Skeletal muscle tissue (tissue), 5 donors: Measurements from ENCODE around the gene DENND1A. TPM values are rescaled to one million over a fixed set of nuclear protein-coding genes. Genes with fewer than 3 reads are reported as not detected.
"Not testable (repeated sequence)": the region's sequence is repeated elsewhere in the genome, so short reads cannot be mapped to it uniquely, and the experiment has no call there.

Experiments used
- H3K27ac ChIP-seq: one replicate; pipeline ENCODE4 v1.7.0; 2013; ENCODE audit warnings: mild to moderate bottlenecking, low read depth, low read length, inconsistent platforms
- H3K27me3 ChIP-seq, 3 donors: one replicate each; pipeline ENCODE4 v1.7.0; 2013; ENCODE audit warnings: low read length in 3 of 3; ENCODE audit not compliant: control insufficient read depth in 3 of 3, insufficient read depth in 3 of 3
- H3K36me3 ChIP-seq, 3 donors: one replicate each; pipeline ENCODE4 v1.7.0; 2013; ENCODE audit warnings: low read length in 3 of 3; ENCODE audit not compliant: control insufficient read depth in 3 of 3, insufficient read depth in 3 of 3
- H3K4me1 ChIP-seq, 3 donors: one replicate each; pipeline ENCODE4 v1.7.0; 2013; ENCODE audit warnings: low read length in 3 of 3, mild to moderate bottlenecking in 3 of 3; ENCODE audit not compliant: control insufficient read depth in 3 of 3, insufficient read depth in 3 of 3
- H3K4me3 ChIP-seq, 3 donors: one replicate each; pipeline ENCODE4 v1.7.0; 2013; ENCODE audit warnings: low read length in 3 of 3
- H3K9ac ChIP-seq, 3 donors: one replicate each; pipeline ENCODE4 v1.7.0; 2013; ENCODE audit warnings: low read length in 3 of 3, mild to moderate bottlenecking in 3 of 3, moderate library complexity in 2 of 3, low read depth in 1 of 3
- H3K9me3 ChIP-seq, 3 donors: one replicate each; pipeline ENCODE4 v1.7.0; 2013; ENCODE audit warnings: low read length in 3 of 3; ENCODE audit not compliant: control insufficient read depth in 3 of 3
- small RNA-seq: library from RNA; depleted of rRNA; stranded (forward); fragments of <200 nt; gene quantifications from one replicate; pipeline ENCODE3, GENCODE V24; 2014
- total RNA-seq: library from RNA; depleted of rRNA; stranded (reverse); fragments of >200 nt; gene quantifications from one replicate; pipeline ENCODE4 v1.2.3, GENCODE V29; 2014
- donor health status: Osteomylitis.

The DENND1A gene
- total RNA-seq, 1 donor from 2014 or later, result 23.5 TPM

DNA sequence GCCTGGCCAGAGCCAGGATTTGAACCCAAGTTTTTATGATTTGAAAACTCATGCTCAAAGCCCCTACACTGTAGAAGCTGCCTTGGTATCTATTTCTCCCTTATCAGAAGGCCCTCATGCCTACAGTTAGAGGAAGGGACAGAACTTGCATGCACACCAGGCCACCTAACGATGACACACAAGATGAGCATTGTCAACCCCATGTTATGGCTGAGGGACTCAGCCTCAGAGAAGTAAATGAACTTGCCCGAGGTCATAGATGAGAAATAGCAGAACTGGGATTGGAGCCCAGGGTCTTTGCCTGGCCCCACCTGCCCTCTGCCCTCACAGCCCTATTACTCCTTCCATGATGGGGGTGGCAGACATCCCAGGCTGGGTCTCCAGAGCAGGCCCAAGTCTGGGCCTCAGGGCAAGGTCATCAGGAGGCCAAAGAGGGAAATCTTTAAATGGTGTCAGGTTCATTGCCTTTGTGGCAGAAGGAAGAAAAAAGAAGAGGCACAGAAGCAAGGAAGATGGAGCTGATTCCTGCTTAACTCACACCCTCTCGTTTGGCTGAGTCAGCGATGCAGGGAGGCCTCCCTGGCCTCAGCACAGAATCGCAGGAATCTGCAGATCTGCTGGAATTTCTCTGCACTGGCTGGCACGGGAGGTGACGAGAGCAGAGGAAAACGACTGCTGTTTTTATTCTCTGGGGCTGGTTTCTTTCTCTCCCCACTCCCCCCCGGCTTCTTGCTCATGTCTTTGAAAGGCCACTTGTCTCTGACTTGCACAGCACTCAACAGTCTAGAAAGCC, 594.5 kb downstream of the DENND1A start:
- H3K4me3 ChIP-seq, result no peak overlapping the region
- no peak overlapping the region for H3K9ac ChIP-seq
- no peaks in the 10 kb centered on the region for H3K27me3 ChIP-seq
- H3K27ac ChIP-seq, result no peak overlapping the region
- no peaks in the 10 kb centered on the region for H3K9me3 ChIP-seq
- no peaks in the 10 kb centered on the region for H3K36me3 ChIP-seq
- peaks cover 7 to 21% (median 17%) of the 10 kb centered on the region in 3 donors for H3K4me1 ChIP-seq

DNA sequence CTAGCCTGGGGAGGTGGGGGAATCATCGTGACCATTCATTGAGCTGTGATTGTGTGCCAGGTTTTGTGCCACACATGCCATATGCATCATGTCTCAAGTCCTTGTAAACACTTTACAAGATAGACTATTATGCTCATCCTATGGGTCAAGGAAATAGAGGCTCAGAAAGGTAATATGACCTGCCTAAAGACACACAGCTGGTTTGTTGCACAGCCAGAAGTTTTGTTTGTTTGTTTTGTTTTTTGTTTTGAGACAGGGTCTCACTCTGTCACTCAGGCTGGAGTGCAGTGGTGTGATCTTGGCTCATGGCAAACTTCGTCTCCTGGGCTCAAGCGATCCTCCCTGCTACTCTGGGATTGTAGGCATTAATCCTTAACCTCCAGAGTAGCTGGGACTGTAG, 595.3 kb downstream of the DENND1A start:
- H3K4me1 ChIP-seq, result peaks cover under 1 to 14% (median 9%) of the 10 kb centered on the region in 3 donors
- H3K9ac ChIP-seq, result no peak overlapping the region
- no peaks in the 10 kb centered on the region for H3K9me3 ChIP-seq
- H3K36me3 ChIP-seq, result no peaks in the 10 kb centered on the region
- no peak overlapping the region for H3K27ac ChIP-seq
- no peak overlapping the region for H3K4me3 ChIP-seq
- H3K27me3 ChIP-seq, result no peaks in the 10 kb centered on the region

DNA sequence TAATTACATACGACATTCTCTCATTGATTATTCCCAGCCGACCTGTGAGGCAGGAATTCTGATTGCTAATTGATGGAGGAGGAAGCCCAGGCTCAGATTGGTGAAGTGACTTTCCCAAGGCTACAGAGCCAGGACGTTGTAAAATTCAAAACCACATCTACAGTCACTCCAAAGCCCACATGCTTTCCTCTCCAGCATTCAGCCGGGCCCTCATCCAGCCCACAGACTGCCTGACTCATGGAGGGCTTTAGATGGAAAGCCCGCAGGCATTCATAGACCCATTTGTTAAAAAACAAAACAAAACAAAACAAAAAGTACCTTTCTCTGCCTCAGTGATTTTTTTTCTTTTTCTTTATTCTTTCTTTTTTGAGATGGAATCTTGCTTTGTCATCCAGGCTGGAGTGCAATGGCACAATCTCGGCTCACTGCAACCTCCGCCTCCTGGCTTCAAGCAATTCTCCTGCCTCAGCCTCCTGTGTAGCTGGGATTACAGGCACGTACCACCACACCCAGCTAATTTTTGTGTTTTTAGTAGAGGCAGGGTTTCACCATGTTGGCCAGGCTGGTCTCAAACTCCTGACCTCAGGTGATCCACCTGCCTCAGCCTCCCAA, 596.8 kb downstream of the DENND1A start:
- not testable (repeated sequence) for H3K36me3 ChIP-seq, H3K27me3 ChIP-seq, H3K9ac ChIP-seq, H3K4me1 ChIP-seq, H3K27ac ChIP-seq, H3K9me3 ChIP-seq, H3K4me3 ChIP-seq

DNA sequence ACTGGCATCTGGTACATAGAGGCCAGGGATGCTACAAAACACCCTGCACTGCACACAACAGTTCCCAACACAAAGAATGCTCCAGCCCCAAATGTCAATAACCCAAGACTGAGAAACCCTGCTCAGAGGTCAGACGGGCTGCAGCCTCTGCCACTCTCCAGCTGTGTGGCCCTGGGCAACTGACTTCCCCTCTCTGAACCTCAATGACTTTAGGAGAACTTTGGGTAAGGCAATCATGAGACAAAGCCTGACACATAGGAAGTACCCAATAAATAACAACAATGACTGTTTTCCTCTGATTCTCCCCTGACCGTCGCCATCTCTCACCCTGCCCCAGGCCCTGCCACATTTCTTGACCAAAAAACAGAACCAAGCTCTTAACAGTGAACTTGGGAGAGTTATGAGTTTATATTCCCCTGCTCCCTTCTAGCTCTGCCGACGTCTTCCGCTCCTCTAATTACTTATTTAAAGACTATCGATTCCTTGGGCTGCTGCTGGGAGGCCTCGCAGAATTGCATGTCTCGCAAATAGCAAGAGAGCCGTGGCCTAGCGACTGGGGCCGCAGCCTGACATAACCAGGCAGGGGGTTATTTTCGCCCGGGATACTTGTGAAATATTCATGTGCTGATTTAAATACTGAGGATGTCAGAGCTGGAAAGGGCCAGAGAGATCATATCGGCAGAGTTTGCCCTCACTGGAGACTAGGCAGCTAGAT, 598.4 kb downstream of the DENND1A start:
- H3K27ac ChIP-seq, result no peak overlapping the region
- H3K9ac ChIP-seq, result no peak overlapping the region
- no peaks in the 10 kb centered on the region for H3K9me3 ChIP-seq
- no peak overlapping the region for H3K4me3 ChIP-seq
- H3K36me3 ChIP-seq, result no peaks in the 10 kb centered on the region
- no peaks in the 10 kb centered on the region for H3K27me3 ChIP-seq
- peaks cover 6 to 9% (median 9%) of the 10 kb centered on the region in 3 donors for H3K4me1 ChIP-seq

Small RNAs within 50 kb of the gene (small RNA-seq; reads per million reads assigned to genes)
- gene MIR601 (not detected), gene MIR7150 (not detected)

Other genes with a start within 250 kb of the DENND1A start
- gene LHX2, start 81.6 kb upstream of the DENND1A start, total RNA-seq, result under 0.01 TPM